Stimulated activated CD4-positive, alpha-beta T cell treated with anti-CD3 and anti-CD28 coated beads, Interleukin-12 subunit alpha, Interleukin-12 subunit beta, amount 100 ng/mL, for 24 hours (primary cell): ENCODE data around the gene CCT3.
A peak's percentile ranks its signal among the peaks of the same experiment; 100 is the strongest.
"Not testable (repeated sequence)": the region's sequence is repeated elsewhere in the genome, so short reads cannot be mapped to it uniquely, and the experiment has no call there.

Experiments
- DNase-seq, 2 experiments: peaks; one replicate each; pipeline ENCODE4 v3.0.0-alpha.2; 2020; ENCODE audit warnings: low read depth in 2 of 2

The CCT3 gene

GRCh38 chr1:156337052-156337887 lies 822 bp downstream of the CCT3 start:
- peak in 1 of 2 experiments; percentile 22 for DNase-seq

GRCh38 chr1:156336242-156336641 lies 1.9 kb downstream of the CCT3 start:
- DNase-seq = no peak

GRCh38 chr1:156323179-156323578 lies 14.9 kb downstream of the CCT3 start:
- not testable (repeated sequence) for DNase-seq

- no peak for DNase-seq
Measured at GRCh38 chr1:156320560-156320959, 17.5 kb downstream of the CCT3 start.

- DNase-seq = no peak
Measured at GRCh38 chr1:156319664-156320063, 18.4 kb downstream of the CCT3 start.

- no peak for DNase-seq
Measured at GRCh38 chr1:156316909-156317308, 21.2 kb downstream of the CCT3 start.

GRCh38 chr1:156310962-156311361 lies 27.1 kb downstream of the CCT3 start:
- no peak for DNase-seq

GRCh38 chr1:156308078-156308477 lies 30.0 kb downstream of the CCT3 start:
- no peak for DNase-seq

GRCh38 chr1:156305215-156305614 lies 32.9 kb downstream of the CCT3 start:
- DNase-seq = no peak

- DNase-seq = no peak
Measured at GRCh38 chr1:156303241-156303640, 34.9 kb downstream of the CCT3 start.

GRCh38 chr1:156298852-156299357 lies 39.2 kb downstream of the CCT3 start, which contains the start of gene VHLL:
Gene VHLL, minus strand, starts transcription at chr1:156299307. Its CDS starts 118 bp downstream, at chr1:156299189.
- no peak for DNase-seq

- peak; percentile 14 to 37 for DNase-seq
Measured at GRCh38 chr1:156295391-156295947, 42.6 kb downstream of the CCT3 start, which contains the start of gene GLMP. Gene GLMP, minus strand, starts transcription at chr1:156295679. Its CDS starts 34 bp downstream, at chr1:156295645.

GRCh38 chr1:156293895-156294294 lies 44.2 kb downstream of the CCT3 start:
- DNase-seq = no peak

- no peak for DNase-seq
Measured at GRCh38 chr1:156293098-156293434, 45.0 kb downstream of the CCT3 start.

GRCh38 chr1:156291226-156292061 lies 46.6 kb downstream of the CCT3 start:
- no peak for DNase-seq

- no peak for DNase-seq
Measured at GRCh38 chr1:156289857-156290256, 48.2 kb downstream of the CCT3 start.

- DNase-seq = no peak
Measured at GRCh38 chr1:156286061-156286460, 52.0 kb downstream of the CCT3 start.

GRCh38 chr1:156285437-156285836 lies 52.7 kb downstream of the CCT3 start:
- DNase-seq = no peak

- DNase-seq = no peak
Measured at GRCh38 chr1:156284757-156285156, 53.3 kb downstream of the CCT3 start.

- no peak for DNase-seq
Measured at GRCh38 chr1:156284112-156284511, 54.0 kb downstream of the CCT3 start, which contains the start of gene TMEM79. Gene TMEM79, plus strand, starts transcription at chr1:156284325. Its CDS starts 902 bp downstream, at chr1:156285227.

- no peak for DNase-seq
Measured at GRCh38 chr1:156283521-156283920, 54.6 kb downstream of the CCT3 start.
